ENCODE results near the gene ATP2B2.

Gene ATP2B2

GRCh38 chr3:10395671-10396070 lies 109.7 kb downstream of the ATP2B2 start:
- Histone ChIP-seq H3K4me1 (ENCODE audit: control insufficient read depth, insufficient read depth, low read length, poor library complexity, severe bottlenecking) (peaks cover 24% of the 10 kb centered on the region), H3K27me3 (replicated peaks; ENCODE audit: control insufficient read depth, insufficient read depth, low read length, poor library complexity, severe bottlenecking) (no peaks in the 10 kb centered on the region), H3K9me3 (ENCODE audit: control insufficient read depth, low read length) (no peaks in the 10 kb centered on the region), H3K27ac (ENCODE audit: insufficient read depth, low read length, poor library complexity, severe bottlenecking) (no peak overlapping the region), H3K36me3 (ENCODE audit: control insufficient read depth, insufficient read depth, low read length) (no peaks in the 10 kb centered on the region), H3K4me3 (ENCODE audit: insufficient read depth, low read depth, low read length, poor library complexity, severe bottlenecking) (peak overlapping the region; percentile 0)
- DNase-seq, result peak in 2 of 3 donors; percentile 6 to 23

- no peaks in the 10 kb centered on the region for H3K36me3 ChIP-seq (ENCODE audit: control insufficient read depth, insufficient read depth, low read length)
- H3K27me3 ChIP-seq (replicated peaks; ENCODE audit: control insufficient read depth, insufficient read depth, low read length, poor library complexity, severe bottlenecking), result no peaks in the 10 kb centered on the region
- peaks cover 24% of the 10 kb centered on the region for H3K4me1 ChIP-seq (ENCODE audit: control insufficient read depth, insufficient read depth, low read length, poor library complexity, severe bottlenecking)
- no peak for DNase-seq
- H3K4me3 ChIP-seq (ENCODE audit: insufficient read depth, low read depth, low read length, poor library complexity, severe bottlenecking), result no peak overlapping the region
- H3K27ac ChIP-seq (ENCODE audit: insufficient read depth, low read length, poor library complexity, severe bottlenecking), result no peak overlapping the region
- H3K9me3 ChIP-seq (ENCODE audit: control insufficient read depth, low read length), result no peaks in the 10 kb centered on the region
Observed at GRCh38 chr3:10395196-10395595, 110.2 kb downstream of the ATP2B2 start.

GRCh38 chr3:10394491-10395025 lies 110.8 kb downstream of the ATP2B2 start:
- Histone ChIP-seq H3K27me3 (replicated peaks; ENCODE audit: control insufficient read depth, insufficient read depth, low read length, poor library complexity, severe bottlenecking) (no peaks in the 10 kb centered on the region), H3K27ac (ENCODE audit: insufficient read depth, low read length, poor library complexity, severe bottlenecking) (no peak overlapping the region), H3K36me3 (ENCODE audit: control insufficient read depth, insufficient read depth, low read length) (no peaks in the 10 kb centered on the region), H3K9me3 (ENCODE audit: control insufficient read depth, low read length) (no peaks in the 10 kb centered on the region), H3K4me1 (ENCODE audit: control insufficient read depth, insufficient read depth, low read length, poor library complexity, severe bottlenecking) (peaks cover 29% of the 10 kb centered on the region), H3K4me3 (ENCODE audit: insufficient read depth, low read depth, low read length, poor library complexity, severe bottlenecking) (no peak overlapping the region)
- no peak for DNase-seq

GRCh38 chr3:10393514-10393913 lies 111.9 kb downstream of the ATP2B2 start:
- H3K27me3 ChIP-seq (replicated peaks; ENCODE audit: control insufficient read depth, insufficient read depth, low read length, poor library complexity, severe bottlenecking), result no peaks in the 10 kb centered on the region
- H3K27ac ChIP-seq (ENCODE audit: insufficient read depth, low read length, poor library complexity, severe bottlenecking), result no peak overlapping the region
- no peaks in the 10 kb centered on the region for H3K9me3 ChIP-seq (ENCODE audit: control insufficient read depth, low read length)
- DNase-seq, result no peak
- no peaks in the 10 kb centered on the region for H3K36me3 ChIP-seq (ENCODE audit: control insufficient read depth, insufficient read depth, low read length)
- H3K4me1 ChIP-seq (ENCODE audit: control insufficient read depth, insufficient read depth, low read length, poor library complexity, severe bottlenecking), result peaks cover 29% of the 10 kb centered on the region
- no peak overlapping the region for H3K4me3 ChIP-seq (ENCODE audit: insufficient read depth, low read depth, low read length, poor library complexity, severe bottlenecking)

GRCh38 chr3:10392906-10393461 lies 112.4 kb downstream of the ATP2B2 start:
- Histone ChIP-seq H3K27ac (ENCODE audit: insufficient read depth, low read length, poor library complexity, severe bottlenecking) (no peak overlapping the region), H3K4me3 (ENCODE audit: insufficient read depth, low read depth, low read length, poor library complexity, severe bottlenecking) (no peak overlapping the region), H3K36me3 (ENCODE audit: control insufficient read depth, insufficient read depth, low read length) (no peaks in the 10 kb centered on the region), H3K27me3 (replicated peaks; ENCODE audit: control insufficient read depth, insufficient read depth, low read length, poor library complexity, severe bottlenecking) (no peaks in the 10 kb centered on the region), H3K9me3 (ENCODE audit: control insufficient read depth, low read length) (no peaks in the 10 kb centered on the region), H3K4me1 (ENCODE audit: control insufficient read depth, insufficient read depth, low read length, poor library complexity, severe bottlenecking) (peaks cover 29% of the 10 kb centered on the region)
- no peak for DNase-seq

GRCh38 chr3:10392244-10392643 lies 113.1 kb downstream of the ATP2B2 start:
- Histone ChIP-seq H3K27ac (ENCODE audit: insufficient read depth, low read length, poor library complexity, severe bottlenecking) (no peak overlapping the region), H3K9me3 (ENCODE audit: control insufficient read depth, low read length) (no peaks in the 10 kb centered on the region), H3K36me3 (ENCODE audit: control insufficient read depth, insufficient read depth, low read length) (no peaks in the 10 kb centered on the region), H3K4me3 (ENCODE audit: insufficient read depth, low read depth, low read length, poor library complexity, severe bottlenecking) (no peak overlapping the region), H3K27me3 (replicated peaks; ENCODE audit: control insufficient read depth, insufficient read depth, low read length, poor library complexity, severe bottlenecking) (no peaks in the 10 kb centered on the region), H3K4me1 (ENCODE audit: control insufficient read depth, insufficient read depth, low read length, poor library complexity, severe bottlenecking) (peaks cover 29% of the 10 kb centered on the region)
- no peak for DNase-seq

GRCh38 chr3:10391391-10391790 lies 114.0 kb downstream of the ATP2B2 start:
- Histone ChIP-seq H3K27me3 (replicated peaks; ENCODE audit: control insufficient read depth, insufficient read depth, low read length, poor library complexity, severe bottlenecking) (no peaks in the 10 kb centered on the region), H3K9me3 (ENCODE audit: control insufficient read depth, low read length) (no peaks in the 10 kb centered on the region), H3K27ac (ENCODE audit: insufficient read depth, low read length, poor library complexity, severe bottlenecking) (no peak overlapping the region), H3K4me3 (ENCODE audit: insufficient read depth, low read depth, low read length, poor library complexity, severe bottlenecking) (no peak overlapping the region), H3K4me1 (ENCODE audit: control insufficient read depth, insufficient read depth, low read length, poor library complexity, severe bottlenecking) (peaks cover 21% of the 10 kb centered on the region), H3K36me3 (ENCODE audit: control insufficient read depth, insufficient read depth, low read length) (no peaks in the 10 kb centered on the region)
- DNase-seq, result no peak

- no peak overlapping the region for H3K27ac ChIP-seq (ENCODE audit: insufficient read depth, low read length, poor library complexity, severe bottlenecking)
- no peaks in the 10 kb centered on the region for H3K27me3 ChIP-seq (replicated peaks; ENCODE audit: control insufficient read depth, insufficient read depth, low read length, poor library complexity, severe bottlenecking)
- no peak for DNase-seq
- H3K9me3 ChIP-seq (ENCODE audit: control insufficient read depth, low read length), result no peaks in the 10 kb centered on the region
- H3K4me3 ChIP-seq (ENCODE audit: insufficient read depth, low read depth, low read length, poor library complexity, severe bottlenecking), result no peak overlapping the region
- peaks cover 15% of the 10 kb centered on the region for H3K4me1 ChIP-seq (ENCODE audit: control insufficient read depth, insufficient read depth, low read length, poor library complexity, severe bottlenecking)
- H3K36me3 ChIP-seq (ENCODE audit: control insufficient read depth, insufficient read depth, low read length), result no peaks in the 10 kb centered on the region
Observed at GRCh38 chr3:10390641-10391373, 114.6 kb downstream of the ATP2B2 start.

- Histone ChIP-seq H3K9me3 (ENCODE audit: control insufficient read depth, low read length) (no peaks in the 10 kb centered on the region), H3K27me3 (replicated peaks; ENCODE audit: control insufficient read depth, insufficient read depth, low read length, poor library complexity, severe bottlenecking) (no peaks in the 10 kb centered on the region), H3K36me3 (ENCODE audit: control insufficient read depth, insufficient read depth, low read length) (no peaks in the 10 kb centered on the region), H3K4me1 (ENCODE audit: control insufficient read depth, insufficient read depth, low read length, poor library complexity, severe bottlenecking) (peaks cover 9% of the 10 kb centered on the region), H3K27ac (ENCODE audit: insufficient read depth, low read length, poor library complexity, severe bottlenecking) (no peak overlapping the region), H3K4me3 (ENCODE audit: insufficient read depth, low read depth, low read length, poor library complexity, severe bottlenecking) (no peak overlapping the region)
- no peak for DNase-seq
Observed at GRCh38 chr3:10389995-10390394, 115.4 kb downstream of the ATP2B2 start.

- Histone ChIP-seq H3K36me3 (ENCODE audit: control insufficient read depth, insufficient read depth, low read length) (no peaks in the 10 kb centered on the region), H3K27ac (ENCODE audit: insufficient read depth, low read length, poor library complexity, severe bottlenecking) (no peak overlapping the region), H3K4me1 (ENCODE audit: control insufficient read depth, insufficient read depth, low read length, poor library complexity, severe bottlenecking) (peaks cover 5% of the 10 kb centered on the region), H3K9me3 (ENCODE audit: control insufficient read depth, low read length) (no peaks in the 10 kb centered on the region), H3K27me3 (replicated peaks; ENCODE audit: control insufficient read depth, insufficient read depth, low read length, poor library complexity, severe bottlenecking) (no peaks in the 10 kb centered on the region), H3K4me3 (ENCODE audit: insufficient read depth, low read depth, low read length, poor library complexity, severe bottlenecking) (no peak overlapping the region)
- no peak for DNase-seq
Observed at GRCh38 chr3:10389339-10389738, 116.0 kb downstream of the ATP2B2 start.

Data from effector memory CD4-positive, alpha-beta T cell (primary cell).